Mesendoderm (in vitro differentiated cells): Measurements from ENCODE around the gene PLPPR3.

Experiments
- DNase-seq: peaks from one replicate; pipeline ENCODE4 v3.0.0; 2013
- H2AK5ac ChIP-seq: 2 replicates; pipeline ENCODE4 v1.6.1; 2013; ENCODE audit warnings: low read length, inconsistent platforms
- H2BK120ac ChIP-seq: 2 replicates; pipeline ENCODE4 v1.6.1; 2013; ENCODE audit warnings: low read depth, mild to moderate bottlenecking, low read length, moderate library complexity, mixed read lengths
- H2BK15ac ChIP-seq: replicated peaks from 2 replicates; pipeline ENCODE4 v1.6.1; 2013; ENCODE audit warnings: low read depth, mild to moderate bottlenecking, moderate library complexity
- H2BK5ac ChIP-seq: 2 replicates; pipeline ENCODE4 v1.6.1; 2013; ENCODE audit warnings: low read length, inconsistent platforms
- H3K18ac ChIP-seq: 2 replicates; pipeline ENCODE4 v1.6.1; 2013; ENCODE audit warnings: mild to moderate bottlenecking, low read length, mixed read lengths
- H3K23ac ChIP-seq: one replicate; pipeline ENCODE4 v1.6.1; 2013; ENCODE audit warnings: low read length
- H3K27ac ChIP-seq: 2 replicates; pipeline ENCODE4 v1.5.1; 2013; ENCODE audit warnings: low read depth, mild to moderate bottlenecking, inconsistent platforms, low read length, moderate library complexity
- H3K27me3 ChIP-seq: 2 replicates; pipeline ENCODE4 v1.6.1; 2013; ENCODE audit warnings: low read length, control low read depth, mild to moderate bottlenecking, inconsistent platforms; ENCODE audit not compliant: insufficient read depth, poor library complexity
- H3K36me3 ChIP-seq: 2 replicates; pipeline ENCODE4 v1.6.1; 2013; ENCODE audit warnings: low read length, inconsistent platforms; ENCODE audit not compliant: control insufficient read depth, insufficient read depth
- H3K4ac ChIP-seq: one replicate; pipeline ENCODE4 v1.6.1; 2013; ENCODE audit warnings: low read depth, mild to moderate bottlenecking, low read length, moderate library complexity
- H3K4me1 ChIP-seq: 2 replicates; pipeline ENCODE4 v1.6.1; 2013; ENCODE audit warnings: low read depth, low read length, inconsistent platforms; ENCODE audit not compliant: control insufficient read depth
- H3K4me2 ChIP-seq: 2 replicates; pipeline ENCODE4 v1.6.1; 2013; ENCODE audit warnings: low read length
- H3K4me3 ChIP-seq: 2 replicates; pipeline ENCODE4 v1.5.1; 2013; ENCODE audit warnings: mild to moderate bottlenecking, low read length
- H3K56ac ChIP-seq: one replicate; pipeline ENCODE4 v1.6.1; 2013; ENCODE audit warnings: low read length
- H3K79me1 ChIP-seq: 2 replicates; pipeline ENCODE4 v1.6.1; 2013; ENCODE audit warnings: low read length, inconsistent platforms
- H3K79me2 ChIP-seq: 2 replicates; pipeline ENCODE4 v1.6.1; 2013; ENCODE audit warnings: mild to moderate bottlenecking, low read length; ENCODE audit not compliant: control insufficient read depth, insufficient read depth
- H3K9ac ChIP-seq: 2 replicates; pipeline ENCODE4 v1.6.1; 2013; ENCODE audit warnings: low read length, inconsistent platforms
- H4K5ac ChIP-seq: one replicate; pipeline ENCODE4 v1.6.1; 2013; ENCODE audit warnings: low read length
- H4K8ac ChIP-seq: one replicate; pipeline ENCODE4 v1.6.1; 2013; ENCODE audit warnings: low read depth, mild to moderate bottlenecking, control low read depth, low read length, moderate library complexity
- WGBS: extraction: QIAGEN DNeasy Blood & Tissue Kit; methylation state at CpG from one replicate; pipeline ENCODE4 v1.1.7; 2013; ENCODE audit warnings: low lambda C conversion rate, missing lambda C conversion rate; ENCODE audit not compliant: insufficient coverage; ENCODE audit errors: extremely low coverage; 5-methylcytosine and 5-hydroxymethylcytosine counted together

Gene PLPPR3

DNA sequence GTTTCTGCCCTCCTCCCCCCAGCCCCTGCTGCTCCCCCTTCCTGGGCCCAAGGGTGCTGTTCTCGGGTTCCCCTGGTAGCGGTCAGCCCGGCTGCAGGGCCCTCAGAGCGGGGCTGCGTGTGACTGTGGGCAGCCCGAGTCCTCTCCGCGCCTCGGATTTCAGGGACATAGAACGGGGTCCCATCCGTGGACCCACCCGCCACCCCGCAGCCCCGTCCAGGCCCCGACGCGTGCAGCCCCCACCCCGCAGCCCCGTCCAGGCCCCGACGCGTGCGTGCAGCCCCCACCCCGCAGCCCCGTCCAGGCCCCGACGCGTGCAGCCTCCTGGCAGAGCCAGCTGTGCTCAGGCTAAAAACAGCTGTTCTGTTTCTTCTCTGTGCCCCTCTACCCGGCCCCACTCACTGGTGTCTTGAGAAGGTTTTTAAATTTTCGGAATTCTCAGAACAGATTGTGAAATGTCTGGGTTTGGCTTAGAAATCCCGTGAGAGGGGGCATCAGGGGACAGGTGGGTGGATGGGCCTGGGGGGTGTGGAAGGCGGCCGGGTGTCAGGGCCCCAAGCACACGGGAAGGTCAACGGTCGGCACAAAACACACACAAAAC lies 13.6 kb upstream of the PLPPR3 start:
- Histone ChIP-seq H3K56ac (no peak overlapping the region), H3K18ac (no peak overlapping the region), H2BK120ac (no peak overlapping the region), H2BK5ac (no peak overlapping the region), H4K5ac (no peak overlapping the region), H3K4ac (no peak overlapping the region), H4K8ac (no peak overlapping the region), H3K9ac (no peak overlapping the region), H3K23ac (no peak overlapping the region), H3K79me2 (no peaks in the 10 kb centered on the region), H3K4me1 (no peaks in the 10 kb centered on the region), H3K79me1 (no peaks in the 10 kb centered on the region), H3K4me2 (no peak overlapping the region), H3K27me3 (no peaks in the 10 kb centered on the region), H2AK5ac (no peak overlapping the region), H3K27ac (no peak overlapping the region), H3K4me3 (no peak overlapping the region), H3K36me3 (no peaks in the 10 kb centered on the region), H2BK15ac (no peak overlapping the region)
- WGBS: no CpG with 5 or more reads among the region's 36 CpGs
- no peak for DNase-seq

- Histone ChIP-seq H3K4me3 (no peak overlapping the region), H2AK5ac (no peak overlapping the region), H3K18ac (no peak overlapping the region), H3K23ac (no peak overlapping the region), H3K36me3 (no peaks in the 10 kb centered on the region), H3K79me2 (no peaks in the 10 kb centered on the region), H2BK15ac (no peak overlapping the region), H2BK5ac (no peak overlapping the region), H3K4ac (no peak overlapping the region), H3K4me1 (no peaks in the 10 kb centered on the region), H3K27me3 (no peaks in the 10 kb centered on the region), H3K9ac (no peak overlapping the region), H3K4me2 (no peak overlapping the region), H2BK120ac (no peak overlapping the region), H3K27ac (no peak overlapping the region), H4K5ac (no peak overlapping the region), H3K56ac (no peak overlapping the region), H4K8ac (no peak overlapping the region), H3K79me1 (no peaks in the 10 kb centered on the region)
- no peak for DNase-seq
- no CpG with 5 or more reads among the region's 24 CpGs for WGBS
Measured at GRCh38 chr19:834216-834615, 12.5 kb upstream of the PLPPR3 start.

GRCh38 chr19:831407-832369 lies 9.9 kb upstream of the PLPPR3 start:
- Histone ChIP-seq H3K23ac (no peak overlapping the region), H3K4me2 (no peak overlapping the region), H3K27me3 (no peaks in the 10 kb centered on the region), H3K9ac (no peak overlapping the region), H3K36me3 (no peaks in the 10 kb centered on the region), H3K4ac (no peak overlapping the region), H2AK5ac (no peak overlapping the region), H4K8ac (no peak overlapping the region), H2BK15ac (no peak overlapping the region), H3K56ac (no peak overlapping the region), H2BK5ac (no peak overlapping the region), H3K4me3 (no peak overlapping the region), H3K4me1 (no peaks in the 10 kb centered on the region), H3K27ac (no peak overlapping the region), H2BK120ac (no peak overlapping the region), H3K79me2 (no peaks in the 10 kb centered on the region), H3K18ac (no peak overlapping the region), H3K79me1 (no peaks in the 10 kb centered on the region), H4K5ac (no peak overlapping the region)
- no peak for DNase-seq
- no CpG with 5 or more reads among the region's 38 CpGs for WGBS

DNA sequence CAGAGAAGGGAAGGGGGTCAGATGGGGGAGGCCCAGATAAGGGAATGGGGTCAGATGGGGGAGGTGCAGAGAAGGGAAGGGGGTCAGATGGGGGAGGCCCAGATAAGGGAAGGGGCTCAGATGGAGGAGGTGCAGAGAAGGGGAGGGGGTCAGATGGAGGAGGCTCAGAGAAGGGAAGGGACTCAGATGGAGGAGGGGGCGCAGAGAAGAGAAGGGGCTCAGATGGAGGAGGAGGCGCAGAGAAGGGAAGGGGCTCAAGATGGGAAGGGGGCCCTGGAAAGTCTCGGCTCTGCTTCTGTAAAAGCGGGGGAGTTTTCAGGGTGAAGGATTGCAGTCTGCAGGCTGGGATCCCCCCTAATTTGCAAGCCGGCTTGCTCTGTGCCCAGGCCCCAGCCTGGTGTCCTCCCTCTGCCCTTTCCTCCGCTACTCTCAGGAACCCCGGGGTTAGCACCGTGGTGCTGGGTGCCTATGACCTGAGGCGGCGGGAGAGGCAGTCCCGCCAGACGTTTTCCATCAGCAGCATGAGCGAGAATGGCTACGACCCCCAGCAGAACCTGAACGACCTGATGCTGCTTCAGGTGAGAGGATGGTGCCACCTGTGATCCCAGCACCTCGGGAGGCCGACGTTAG lies 7.5 kb upstream of the PLPPR3 start:
- Histone ChIP-seq H3K27me3 (no peaks in the 10 kb centered on the region), H3K56ac (no peak overlapping the region), H4K8ac (no peak overlapping the region), H3K23ac (no peak overlapping the region), H3K18ac (no peak overlapping the region), H3K79me1 (no peaks in the 10 kb centered on the region), H3K27ac (no peak overlapping the region), H3K4ac (no peak overlapping the region), H3K79me2 (no peaks in the 10 kb centered on the region), H3K36me3 (no peaks in the 10 kb centered on the region), H2BK120ac (no peak overlapping the region), H3K4me3 (no peak overlapping the region), H4K5ac (no peak overlapping the region), H3K4me1 (no peaks in the 10 kb centered on the region), H2BK5ac (no peak overlapping the region), H3K4me2 (no peak overlapping the region), H3K9ac (no peak overlapping the region), H2BK15ac (no peak overlapping the region), H2AK5ac (no peak overlapping the region)
- DNase-seq: no peak
- WGBS: no CpG with 5 or more reads among the region's 18 CpGs

DNA sequence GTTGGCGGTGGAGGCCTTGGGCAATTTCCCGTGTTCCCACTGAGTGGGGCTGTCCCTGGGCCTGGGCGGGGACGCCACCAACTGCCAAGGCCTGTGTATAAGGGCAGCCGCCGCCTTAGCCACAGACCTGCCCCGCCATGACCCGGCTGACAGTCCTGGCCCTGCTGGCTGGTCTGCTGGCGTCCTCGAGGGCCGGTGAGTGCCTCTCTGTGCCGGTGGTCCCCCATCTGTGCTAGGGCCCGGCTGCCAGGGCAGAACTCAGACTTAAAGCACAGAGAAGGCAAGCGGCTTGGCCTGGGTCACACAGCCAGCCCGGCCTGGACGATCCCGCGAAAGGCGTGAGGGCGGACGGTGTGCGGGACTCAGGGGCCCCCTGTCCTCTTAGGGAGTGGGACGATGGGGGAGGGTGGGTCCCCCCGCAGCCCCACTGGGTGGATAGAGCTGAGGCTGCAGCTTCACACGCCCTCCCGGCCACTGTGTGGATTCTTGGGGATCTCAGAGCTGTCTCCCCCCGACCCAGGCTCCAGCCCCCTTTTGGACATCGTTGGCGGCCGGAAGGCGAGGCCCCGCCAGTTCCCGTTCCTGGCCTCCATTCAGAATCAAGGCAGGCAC lies 6.1 kb upstream of the PLPPR3 start, which contains the start of gene AZU1:
Gene AZU1, plus strand, starts transcription at position 128 of the 612 bp plus-strand sequence. Its CDS starts 10 bp downstream, at position 138.
- Histone ChIP-seq H3K27ac (no peak within 1 kb of the TSS), H2BK15ac (no peak within 1 kb of the TSS), H3K4me2 (no peak within 1 kb of the TSS), H4K8ac (no peak within 1 kb of the TSS), H3K56ac (no peak within 1 kb of the TSS), H2AK5ac (no peak within 1 kb of the TSS), H3K18ac (no peak within 1 kb of the TSS), H2BK5ac (no peak within 1 kb of the TSS), H3K27me3 (no peaks in the 10 kb centered on the region), H3K9ac (no peak within 1 kb of the TSS), H3K23ac (no peak within 1 kb of the TSS), H3K79me2 (no peaks in the 10 kb centered on the region), H3K4me3 (no peak within 1 kb of the TSS), H3K79me1 (no peaks in the 10 kb centered on the region), H3K36me3 (no peaks in the 10 kb centered on the region), H4K5ac (no peak within 1 kb of the TSS), H3K4ac (no peak within 1 kb of the TSS), H3K4me1 (no peaks in the 10 kb centered on the region), H2BK120ac (no peak within 1 kb of the TSS)
- no CpG with 5 or more reads among the region's 33 CpGs for WGBS
- no peak for DNase-seq
